HUES48 (cell line): ENCODE measurements around the gene SP5.

Experiments
- H3K27ac ChIP-seq: one replicate; pipeline ENCODE4 v1.7.0; 2013; ENCODE audit warnings: low read depth, low read length, inconsistent platforms
- H3K27me3 ChIP-seq: 2 replicates; pipeline ENCODE4 v1.6.1; 2013; ENCODE audit warnings: mild to moderate bottlenecking, low read length; ENCODE audit not compliant: control insufficient read depth, insufficient read depth
- H3K36me3 ChIP-seq: 2 replicates; pipeline ENCODE4 v1.6.1; 2013; ENCODE audit warnings: low read length; ENCODE audit not compliant: control insufficient read depth, insufficient read depth
- H3K4me1 ChIP-seq: 2 replicates; pipeline ENCODE4 v1.6.1; 2013; ENCODE audit warnings: mild to moderate bottlenecking, low read length; ENCODE audit not compliant: control insufficient read depth, insufficient read depth
- H3K4me3 ChIP-seq: 2 replicates; pipeline ENCODE4 v1.5.1; 2013; ENCODE audit warnings: mild to moderate bottlenecking, low read depth, low read length
- H3K9ac ChIP-seq: 2 replicates; pipeline ENCODE4 v1.6.1; 2013; ENCODE audit warnings: mild to moderate bottlenecking, low read depth, low read length, moderate library complexity
- H3K9me3 ChIP-seq: 2 replicates; pipeline ENCODE4 v1.6.1; 2013; ENCODE audit warnings: low read length; ENCODE audit not compliant: control insufficient read depth, insufficient read depth

SP5 gene

GRCh38 chr2:170766693-170767092, 51.6 kb downstream of the SP5 start:
- H3K9ac ChIP-seq: no peak overlapping the region
- peaks cover 4% of the 10 kb centered on the region; the same call in 1 of the 2 replicates for H3K27me3 ChIP-seq
- peak overlapping the region; percentile 71 for H3K27ac ChIP-seq
- no peaks in the 10 kb centered on the region for H3K9me3 ChIP-seq
- no peak overlapping the region for H3K4me3 ChIP-seq
- H3K4me1 ChIP-seq: peaks cover 23% of the 10 kb centered on the region
- no peaks in the 10 kb centered on the region for H3K36me3 ChIP-seq
